Germinal center (tissue), 1 donor: ENCODE results near the gene CDC42EP4.
A peak's percentile ranks its signal among the peaks of the same experiment; 100 is the strongest.
"Not testable (repeated sequence)": the region's sequence is repeated elsewhere in the genome, so short reads cannot be mapped to it uniquely, and the experiment has no call there.

Experiments
- DNase-seq: peaks from one replicate; pipeline ENCODE4 v3.0.0; 2012; ENCODE audit warnings: mixed read lengths, low spot score

CDC42EP4 gene

DNA sequence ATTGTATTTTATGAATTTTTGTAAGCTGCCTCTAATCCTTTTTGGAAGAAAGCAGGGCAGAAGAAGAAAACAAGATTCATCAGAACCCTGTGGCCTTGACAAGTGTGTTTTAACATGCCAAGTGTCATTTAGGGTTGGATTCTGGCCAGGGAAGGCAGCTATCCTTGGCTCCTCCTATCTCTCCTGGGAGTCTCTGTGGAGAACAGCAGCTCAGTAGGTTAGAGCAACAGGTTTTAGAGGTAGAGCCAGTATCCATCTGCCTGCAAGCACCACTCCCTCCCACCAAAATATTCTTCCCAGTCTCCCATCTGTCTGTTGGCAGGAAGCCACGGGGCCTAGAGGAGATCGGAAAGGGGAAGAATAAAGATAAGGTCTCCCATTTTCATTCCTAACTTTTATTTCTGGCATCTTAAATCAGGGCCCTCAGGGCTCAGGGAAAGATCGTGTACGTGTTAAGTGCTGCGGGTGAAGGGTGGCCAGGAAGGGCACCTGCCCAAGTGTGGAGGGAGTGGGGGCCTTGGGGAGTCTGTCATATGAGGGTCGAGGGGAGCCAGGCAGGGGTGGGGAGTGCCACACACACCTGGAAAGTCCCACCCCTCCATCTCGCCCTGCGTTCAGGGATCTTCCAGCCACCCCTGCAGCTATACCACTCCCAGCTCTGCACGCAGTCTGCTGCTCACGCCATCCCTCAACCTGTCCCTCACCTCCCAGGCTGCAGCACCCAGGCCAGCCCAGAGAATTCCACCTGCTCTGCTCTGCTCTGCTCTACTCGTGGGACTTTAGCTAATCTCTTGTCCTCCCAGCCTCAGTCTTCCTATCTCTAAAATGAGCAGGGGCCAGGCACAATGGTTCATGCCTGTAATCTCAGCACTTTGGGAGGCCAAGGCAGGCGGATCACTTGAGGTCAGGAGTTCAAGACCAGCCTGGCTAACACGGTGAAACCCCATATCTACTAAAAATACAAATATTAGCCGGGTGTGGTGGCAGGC lies 33.0 kb downstream of the CDC42EP4 start:
- DNase-seq = no peak

DNA sequence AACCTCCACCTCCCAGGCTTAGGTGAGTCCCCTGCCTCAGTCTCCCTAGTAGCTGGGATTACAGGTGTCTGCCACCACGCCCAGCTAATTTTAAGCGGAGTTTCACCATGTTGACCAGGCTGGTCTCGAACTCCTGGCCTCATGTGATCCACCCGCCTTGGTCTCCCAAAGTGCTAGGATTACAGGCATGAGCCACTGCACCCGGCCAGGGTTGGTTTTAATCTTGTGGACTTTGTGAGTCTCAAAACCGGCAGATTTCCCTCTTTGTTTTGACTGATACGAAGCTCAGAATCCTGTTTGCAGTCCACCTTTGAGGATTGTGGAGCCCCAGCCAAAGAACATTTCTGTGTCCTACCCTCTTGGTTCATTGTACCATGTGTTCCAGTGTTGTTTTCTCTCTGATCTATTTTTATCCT lies 33.7 kb downstream of the CDC42EP4 start:
- DNase-seq = no peak

DNA sequence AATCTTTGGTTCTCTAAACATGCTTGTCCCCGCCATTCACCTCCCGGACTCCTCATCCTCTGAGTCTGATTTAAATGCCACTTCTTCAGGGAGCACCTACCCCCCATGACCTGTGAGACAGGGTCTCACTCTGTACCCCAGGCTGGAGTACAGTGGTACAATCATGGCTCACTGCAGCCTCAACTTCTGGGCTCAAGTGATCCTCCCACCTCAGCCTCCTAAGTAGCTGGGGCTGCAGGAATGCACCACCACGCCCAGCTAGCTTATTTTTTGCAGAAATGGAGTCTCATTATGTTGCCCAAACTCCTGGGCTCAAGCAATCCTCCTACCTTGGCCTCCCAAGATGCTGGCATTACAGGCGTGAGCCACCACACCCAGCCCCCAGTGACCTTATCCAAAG lies 37.3 kb downstream of the CDC42EP4 start:
- no peak for DNase-seq

DNA sequence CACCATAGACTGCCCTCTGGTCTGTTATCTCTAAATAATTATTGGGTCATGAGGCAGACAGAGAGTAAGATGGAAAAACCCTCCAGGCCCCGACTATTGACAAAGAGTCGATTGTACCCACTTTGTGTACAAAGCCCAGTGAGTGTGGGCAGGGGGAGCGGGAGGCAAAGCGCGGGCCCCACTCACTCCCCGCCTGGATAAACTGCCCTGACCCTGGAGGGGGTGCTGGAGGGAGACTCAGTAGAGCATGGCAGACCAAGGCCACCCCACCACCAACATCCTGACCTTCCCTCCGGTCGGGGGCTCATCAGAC lies 38.9 kb downstream of the CDC42EP4 start:
- no peak for DNase-seq

DNA sequence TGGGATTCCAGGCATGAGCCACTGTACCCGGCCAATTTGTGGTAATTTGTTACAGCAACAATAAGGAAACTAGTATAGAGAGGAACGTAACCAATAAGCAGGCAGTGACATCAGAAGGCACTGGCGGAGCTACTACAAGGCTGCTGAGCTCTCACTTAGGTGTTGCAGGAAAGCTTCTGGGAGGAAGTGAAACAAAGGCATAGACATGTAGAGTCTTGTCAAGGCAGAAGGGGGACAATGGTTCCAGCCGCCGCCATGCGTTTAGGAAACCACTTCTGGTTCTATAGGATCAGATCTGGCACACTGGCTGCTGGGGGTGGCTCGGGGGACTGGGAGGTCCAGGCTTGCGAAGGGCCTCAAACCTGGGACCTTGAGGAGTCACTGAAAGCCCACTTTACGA lies 40.7 kb downstream of the CDC42EP4 start:
- peak; percentile 64 for DNase-seq

DNA sequence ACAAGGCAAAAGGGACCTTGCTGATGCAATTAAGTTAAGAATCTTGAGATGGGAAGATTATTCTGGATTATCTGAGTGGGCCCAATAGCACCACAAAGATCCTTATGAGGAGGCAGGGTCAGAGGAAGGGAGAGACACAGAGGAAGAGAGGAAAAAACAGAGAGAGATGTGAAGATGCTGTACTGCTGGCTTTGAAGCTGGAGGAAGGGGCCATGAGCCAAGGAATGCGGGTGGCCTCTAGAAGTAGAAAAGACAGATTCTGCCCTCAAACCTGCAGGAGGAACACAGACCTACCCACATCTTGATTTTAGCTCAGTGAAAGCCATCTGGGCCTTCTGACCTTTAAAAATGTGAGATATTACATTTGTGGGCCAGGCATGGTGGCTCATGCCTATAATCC lies 42.0 kb downstream of the CDC42EP4 start:
- no peak for DNase-seq

DNA sequence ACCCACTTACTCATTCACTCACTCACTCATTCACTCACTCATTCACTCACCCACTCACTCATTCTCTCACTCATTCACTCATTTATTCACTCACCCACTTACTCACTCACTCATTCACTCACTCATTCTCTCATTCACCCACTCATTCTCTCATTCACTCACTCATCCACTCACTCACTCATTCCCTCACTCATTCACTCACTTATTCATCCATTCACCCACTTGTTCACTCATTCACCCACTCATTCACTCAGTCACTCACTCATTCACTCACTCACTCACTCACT lies 42.5 kb downstream of the CDC42EP4 start:
- no peak for DNase-seq

DNA sequence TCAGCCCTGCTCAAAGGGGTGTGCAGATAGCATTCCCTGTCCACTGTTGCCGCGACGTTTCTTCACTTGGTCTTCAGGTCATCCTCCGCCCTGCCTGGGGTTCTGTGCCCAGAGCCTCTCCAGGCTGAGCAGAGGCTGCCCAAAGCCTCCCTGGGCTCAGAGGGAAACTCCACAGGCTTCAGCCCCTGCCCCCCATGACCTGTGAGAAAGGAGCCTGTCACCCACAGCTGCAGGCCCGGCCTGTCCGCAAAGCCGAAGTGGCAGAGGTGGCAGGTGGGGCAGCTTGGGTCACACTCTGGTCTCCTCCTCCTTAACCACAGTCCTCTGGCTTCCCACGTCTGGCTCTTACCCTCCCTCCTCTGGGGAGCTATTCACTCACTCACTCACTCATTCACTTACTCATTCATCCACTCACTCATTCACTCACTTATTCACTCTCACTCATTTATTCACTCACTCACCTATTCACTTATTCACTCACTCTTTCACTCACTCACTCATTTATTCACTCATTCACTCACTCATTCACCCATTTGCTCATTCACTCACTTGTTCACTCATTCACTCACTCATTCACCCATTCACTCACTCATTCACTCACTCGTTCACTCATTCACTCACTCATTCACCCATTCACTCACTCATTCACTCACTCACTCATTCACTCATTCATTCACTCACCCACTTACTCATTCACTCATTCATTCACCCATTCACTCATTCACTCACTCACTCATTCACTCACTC lies 43.0 kb downstream of the CDC42EP4 start:
- no peak for DNase-seq

DNA sequence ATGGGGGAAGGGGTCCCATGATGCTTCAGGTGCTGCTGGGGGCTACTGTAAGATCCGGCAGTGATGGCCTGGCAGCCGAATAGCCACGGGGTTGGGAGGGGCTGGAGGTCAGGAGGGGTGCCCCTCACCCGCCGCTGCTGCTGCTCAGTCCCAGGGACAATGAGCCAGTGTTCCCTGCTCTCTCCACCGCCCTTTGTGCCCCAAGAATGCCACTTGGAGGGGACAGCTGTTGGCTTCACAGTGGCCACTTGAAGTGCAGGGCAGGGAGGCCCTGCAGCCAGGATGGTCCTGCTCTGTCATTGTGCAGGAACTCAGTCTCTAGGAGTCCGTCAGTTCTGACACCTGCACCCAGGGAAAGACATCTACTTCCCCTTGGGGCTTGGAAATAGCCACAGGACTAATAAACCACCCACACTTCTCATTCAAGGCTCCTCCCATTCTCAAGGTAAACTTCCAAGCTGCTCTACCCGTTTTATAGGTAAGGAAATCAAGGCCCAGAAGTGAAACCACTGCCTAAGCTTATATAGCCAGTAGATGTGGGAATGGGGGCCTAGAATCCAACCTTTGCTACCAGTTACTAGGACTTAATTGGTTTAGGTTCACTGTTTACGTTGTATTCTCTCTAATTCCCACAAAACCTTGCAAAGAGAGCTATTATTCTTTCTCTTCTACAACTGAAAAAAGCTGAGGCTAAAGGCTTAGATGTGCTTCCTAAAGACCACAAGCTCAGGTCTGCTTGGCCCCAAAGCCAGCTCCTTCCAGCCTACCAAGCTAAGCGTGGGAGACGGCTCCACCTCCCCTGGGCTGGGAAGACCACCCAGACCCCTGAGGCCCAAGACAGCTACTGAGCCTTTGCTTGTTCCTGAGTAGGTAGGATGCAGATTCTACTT lies 43.9 kb downstream of the CDC42EP4 start:
- DNase-seq = no peak

DNA sequence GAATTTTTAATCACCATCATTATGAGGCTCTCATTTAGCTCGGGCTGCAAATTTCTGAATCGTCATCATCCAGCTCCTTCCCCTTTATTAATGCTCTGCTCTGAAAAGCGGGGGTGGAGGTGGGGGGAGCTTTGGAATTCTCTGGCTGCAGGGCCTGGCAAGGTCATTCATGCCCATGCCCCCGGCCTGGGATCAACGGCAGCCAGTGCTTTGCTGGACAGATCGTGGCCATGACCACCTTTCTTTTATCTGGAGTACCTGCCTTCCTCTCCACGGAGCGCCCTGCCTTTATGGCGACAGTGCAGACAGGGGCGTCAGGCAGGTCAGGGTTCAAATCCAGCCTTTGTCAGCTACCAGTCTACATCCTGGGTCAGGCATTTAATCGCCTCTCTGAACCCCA lies 45.0 kb downstream of the CDC42EP4 start:
- no peak for DNase-seq

DNA sequence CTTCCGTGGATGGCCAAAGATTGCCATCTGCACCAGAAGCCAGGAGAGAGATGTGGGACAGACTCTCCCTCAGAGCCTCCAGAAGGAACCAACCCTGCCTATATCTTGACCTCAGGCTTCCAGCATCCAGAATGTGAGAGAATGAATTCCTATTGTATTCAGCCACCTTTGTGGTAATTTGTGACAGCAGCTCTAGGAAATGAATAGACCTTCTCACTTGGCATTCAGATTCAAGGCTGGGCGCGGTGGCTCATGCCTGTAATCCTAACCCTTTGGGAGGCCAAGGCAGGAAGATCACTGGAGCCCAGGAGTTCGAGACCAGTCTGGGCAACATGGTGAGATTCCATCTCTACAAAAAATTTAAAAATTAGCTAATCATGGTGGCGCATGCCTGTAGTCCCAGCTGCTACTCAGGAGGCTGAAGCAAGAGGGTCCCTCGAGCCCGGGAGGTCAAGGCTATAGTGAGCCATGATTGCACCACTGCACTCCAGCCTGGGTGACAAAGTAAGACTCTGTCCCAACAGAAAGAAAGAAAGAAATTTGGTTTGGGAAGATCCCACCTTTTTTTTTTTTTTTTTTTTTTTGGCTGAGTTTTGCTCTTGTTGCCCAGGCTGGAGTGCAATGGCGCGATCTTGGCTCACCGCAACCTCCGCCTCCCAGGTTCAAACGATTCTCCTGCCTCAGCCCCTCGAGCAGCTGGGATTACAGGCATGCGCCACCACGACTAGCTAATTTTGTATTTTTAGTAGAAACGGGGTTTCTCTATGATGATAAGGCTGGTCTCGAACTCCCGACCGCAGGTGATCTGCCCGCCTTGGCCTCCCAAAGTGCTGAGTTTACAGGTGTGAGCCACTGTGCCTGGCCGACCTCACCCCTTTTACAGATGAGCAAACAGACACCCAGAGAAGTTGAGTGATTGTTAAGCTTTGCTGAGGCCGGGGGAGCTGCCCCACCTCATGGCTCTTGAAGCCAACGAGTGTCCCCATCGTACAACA lies 45.9 kb downstream of the CDC42EP4 start:
- DNase-seq = no peak

DNA sequence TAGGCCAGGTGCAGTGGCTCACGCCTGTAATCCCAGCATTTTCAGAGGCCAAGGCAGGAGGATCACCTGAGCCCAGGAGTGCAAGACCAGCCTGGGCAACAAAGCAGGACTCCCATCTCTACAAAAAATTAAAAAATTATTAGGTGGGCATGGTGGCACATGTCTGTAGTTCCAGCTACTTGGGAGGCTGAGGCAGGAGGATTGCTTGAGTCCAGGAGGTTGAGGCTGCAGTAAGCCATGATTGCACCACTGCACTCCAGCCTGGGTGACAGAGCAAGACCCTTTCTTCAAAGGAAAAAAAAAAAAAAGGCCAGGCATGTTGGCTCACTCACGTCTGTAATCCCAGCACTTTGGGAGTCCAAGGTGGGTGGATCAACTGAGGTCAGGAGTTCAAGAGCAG lies 47.4 kb downstream of the CDC42EP4 start:
- DNase-seq = not testable (repeated sequence)

DNA sequence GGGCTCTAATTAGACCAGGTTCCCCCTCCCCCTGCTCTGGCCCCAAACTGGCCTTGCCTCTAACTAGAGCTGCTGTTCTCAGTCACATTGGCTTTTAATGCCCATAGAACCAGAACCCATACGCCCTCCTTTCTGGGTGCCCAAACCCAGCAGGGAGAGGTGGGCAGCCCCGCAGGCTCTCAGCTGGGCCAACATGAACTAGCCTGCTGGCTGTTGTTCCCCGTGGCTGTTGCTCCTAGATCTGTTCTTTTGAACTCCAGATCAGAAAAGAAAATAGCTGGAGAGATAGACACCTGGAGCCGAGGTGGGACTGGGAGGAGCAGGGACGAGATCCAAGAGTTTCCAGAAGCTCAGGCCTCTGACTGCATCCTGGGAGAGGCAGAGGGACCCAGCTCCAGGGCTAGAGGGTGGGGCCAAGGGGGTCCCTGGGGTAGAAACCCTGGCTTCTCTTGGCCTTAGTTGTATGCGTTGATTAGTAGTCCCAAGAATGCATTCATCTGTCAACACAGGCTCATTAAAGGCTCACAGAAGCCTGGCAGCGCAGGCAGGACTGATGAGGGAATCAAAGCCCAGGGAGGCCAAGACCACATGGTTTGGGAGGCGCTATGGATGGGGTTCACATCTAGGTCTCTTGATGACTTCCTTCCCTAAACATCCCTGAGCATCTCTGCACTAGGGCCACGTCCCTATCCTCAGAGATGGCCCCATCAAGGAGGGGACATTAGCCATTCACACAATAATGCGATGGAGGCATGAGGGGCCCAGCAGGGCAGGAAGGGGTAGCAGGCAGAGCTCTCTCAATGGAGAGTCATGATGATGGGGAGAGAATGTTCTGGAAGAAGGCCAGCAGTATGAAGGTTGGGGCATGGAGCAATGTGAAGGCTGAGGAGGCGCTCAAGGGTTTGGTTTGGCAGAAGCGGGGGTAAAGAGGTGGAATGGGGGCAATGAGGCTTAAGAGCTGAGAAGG lies 48.8 kb downstream of the CDC42EP4 start:
- no peak for DNase-seq

DNA sequence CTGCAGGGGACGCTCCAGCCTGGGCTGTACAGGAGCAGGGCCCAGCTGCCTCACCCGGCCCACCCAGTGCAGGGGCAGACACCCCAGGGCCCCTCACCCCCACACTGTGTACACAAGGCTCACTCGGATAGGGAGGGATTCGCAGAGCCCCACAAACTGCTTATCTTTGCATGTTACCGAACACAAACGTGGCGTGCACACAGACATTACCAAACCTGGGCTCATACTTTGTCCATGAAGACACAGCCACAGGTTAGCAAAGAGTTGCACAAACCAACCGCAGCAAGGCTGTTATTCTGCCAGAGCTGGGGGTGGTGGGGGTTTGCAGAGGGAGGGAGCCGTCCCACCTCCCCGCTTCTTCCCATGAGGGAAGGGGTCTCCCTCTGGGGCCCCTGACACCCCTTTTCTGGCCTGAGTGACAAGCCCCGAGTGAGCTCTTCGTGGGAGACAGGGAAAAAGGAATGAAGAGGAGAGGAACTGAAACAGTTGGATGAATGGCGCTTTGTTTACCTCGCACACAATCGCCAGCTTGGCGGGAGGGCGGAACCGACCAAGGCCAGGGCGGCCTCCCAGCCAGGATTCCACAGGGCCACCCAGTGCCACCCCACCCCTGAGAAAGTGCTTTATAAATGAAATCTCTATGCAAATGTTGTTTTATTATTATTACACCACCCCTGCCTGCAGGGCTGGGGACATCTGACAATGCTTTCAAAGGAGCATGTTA lies 49.7 kb downstream of the CDC42EP4 start:
- DNase-seq = no peak

DNA sequence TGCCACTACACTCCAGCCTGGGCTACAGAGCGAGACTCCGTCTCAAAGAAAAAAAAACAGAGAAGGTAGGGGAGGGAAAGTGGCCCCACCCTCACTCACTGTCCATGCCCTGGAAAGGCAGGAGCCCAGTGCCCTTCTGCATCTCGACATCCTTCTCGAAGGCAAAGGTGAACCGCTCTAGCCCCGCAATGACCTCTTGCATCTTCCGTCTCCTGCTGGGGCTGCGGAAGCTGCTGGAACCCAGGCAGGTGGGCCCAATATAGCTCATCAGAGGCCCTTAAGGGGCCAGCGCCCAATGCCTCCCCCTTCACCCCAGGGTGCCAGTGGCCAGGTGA lies 50.2 kb downstream of the CDC42EP4 start, which contains the start of gene CPSF4L:
Gene CPSF4L (minus strand): TSS at position 264 of the 335 bp plus-strand sequence. CDS start 62 bp downstream, at position 202.
- no peak for DNase-seq

DNA sequence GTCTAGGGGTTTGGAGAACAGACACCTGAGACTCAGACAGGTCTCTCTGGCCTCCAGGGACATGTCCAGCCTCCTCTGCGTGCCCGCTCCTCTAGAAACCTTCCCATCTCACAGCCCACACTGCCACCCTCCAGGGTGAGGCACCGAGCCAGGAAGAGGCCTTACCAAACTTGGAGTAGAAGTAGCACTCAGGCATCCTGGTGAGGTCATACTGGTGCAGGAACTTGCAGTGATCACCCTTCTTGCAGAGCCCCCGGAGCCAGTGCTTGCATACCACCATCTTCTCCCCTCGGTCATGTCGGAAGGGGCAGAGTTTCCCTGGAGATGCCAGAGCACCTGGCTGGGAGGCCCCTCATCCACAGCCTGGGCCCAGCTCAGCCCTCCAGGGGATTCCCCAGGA lies 54.3 kb downstream of the CDC42EP4 start:
- DNase-seq = no peak

DNA sequence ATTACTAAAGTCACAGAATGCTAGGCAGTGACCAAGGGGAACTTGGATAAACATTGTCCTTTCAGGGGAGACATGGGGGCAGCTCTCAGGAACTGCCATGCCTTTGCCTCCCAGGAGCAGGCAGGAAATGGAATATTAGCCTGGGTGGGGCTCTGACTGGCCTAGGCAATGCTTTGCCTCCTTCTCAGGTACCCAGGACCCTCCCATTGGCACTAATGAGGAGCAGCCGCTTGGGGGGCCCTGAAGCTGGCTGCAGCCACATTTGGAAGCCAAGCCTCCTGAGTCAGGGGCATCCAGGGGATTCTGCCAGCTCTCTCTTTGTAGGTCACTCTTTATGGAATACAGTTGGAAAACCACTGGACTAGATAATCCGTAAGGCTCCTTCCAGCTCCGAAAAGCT lies 55.6 kb downstream of the CDC42EP4 start:
- DNase-seq = no peak

DNA sequence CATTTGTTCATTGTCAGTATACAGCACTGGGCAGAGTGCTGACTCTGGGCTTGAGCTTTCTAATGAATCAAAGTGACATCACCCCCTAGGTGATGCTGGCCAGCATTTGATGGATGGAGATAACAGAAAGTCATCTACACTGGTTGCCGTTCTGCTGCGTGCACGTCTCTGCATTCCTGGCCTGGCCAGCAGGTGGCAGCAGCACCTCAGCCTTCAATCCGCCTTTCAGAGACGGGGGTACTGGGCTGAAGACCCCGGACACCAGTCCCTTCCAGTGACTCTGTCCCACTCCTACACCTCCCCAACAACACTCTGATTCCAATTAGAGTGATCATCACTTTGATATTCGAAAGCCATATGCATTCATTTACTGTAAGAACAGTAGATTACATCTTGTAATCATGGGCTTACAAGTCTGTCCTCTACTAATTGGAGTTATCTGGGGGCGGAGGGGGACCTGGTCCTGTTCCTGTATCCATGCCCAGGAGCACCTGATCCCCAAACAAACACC lies 56.1 kb downstream of the CDC42EP4 start:
- DNase-seq = peak; percentile 68

DNA sequence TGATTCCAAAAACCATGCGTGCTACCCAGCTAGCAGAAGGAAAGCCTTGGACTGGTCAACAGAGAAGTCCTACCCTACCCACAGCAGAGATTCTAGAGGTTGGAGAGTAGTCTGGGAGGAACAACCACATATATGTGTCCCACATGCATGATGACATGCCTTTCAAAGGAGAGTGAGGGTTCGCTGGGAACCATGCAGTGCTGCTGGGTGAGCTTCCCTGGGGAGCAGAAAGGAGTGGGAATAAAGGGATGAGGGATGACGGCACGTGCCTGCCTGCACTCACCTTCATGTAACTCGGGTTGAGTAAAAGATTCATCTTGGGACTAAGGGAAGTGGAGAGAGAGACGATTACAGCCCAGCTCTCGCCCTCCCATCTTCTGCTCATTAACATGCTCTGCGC lies 59.9 kb downstream of the CDC42EP4 start:
- DNase-seq = no peak
